Measurements from ENCODE around the gene GPC4. TPM values are rescaled to one million over a fixed set of nuclear protein-coding genes. Genes with fewer than 3 reads are reported as not detected.

GPC4 gene
- total RNA-seq, 5 donors from 2014 or later (not counting 1 experiment from before 2014, with no cell fraction given) = 0.13 to 0.44 (median 0.32) TPM; not detected in 2

Other genes with a start within 250 kb of the GPC4 start
- gene TFDP3, start 197.1 kb downstream of the GPC4 start, total RNA-seq = not detected

All from T-cell (primary cell).